T-helper 1 cell treated with Interleukin-12 subunit alpha and Interleukin-12 subunit beta and Interleukin-4 antibody, amounts not matched to agents 30 ng/mL and 1 ng/mL, for 36 hours (primary cell): ENCODE measurements around the gene CCRL2. TPM values are rescaled to one million over a fixed set of nuclear protein-coding genes. Genes with fewer than 3 reads are reported as not detected.
"Not testable (repeated sequence)": the region's sequence is repeated elsewhere in the genome, so short reads cannot be mapped to it uniquely, and the experiment has no call there.

Experiments
- intact Hi-C: fragments of 100-400 bp; cut with micrococcal nuclease; formaldehyde crosslinking; loops from one replicate; pipeline ENCODE4 v1.15.1; 2024
- total RNA-seq: library from RNA; stranded (reverse); gene quantifications from 2 replicates; pipeline ENCODE4 v1.2.3, GENCODE V29; 2022

The CCRL2 gene
- total RNA-seq, 1 donor from 2014 or later = 6.0 TPM

DNA sequence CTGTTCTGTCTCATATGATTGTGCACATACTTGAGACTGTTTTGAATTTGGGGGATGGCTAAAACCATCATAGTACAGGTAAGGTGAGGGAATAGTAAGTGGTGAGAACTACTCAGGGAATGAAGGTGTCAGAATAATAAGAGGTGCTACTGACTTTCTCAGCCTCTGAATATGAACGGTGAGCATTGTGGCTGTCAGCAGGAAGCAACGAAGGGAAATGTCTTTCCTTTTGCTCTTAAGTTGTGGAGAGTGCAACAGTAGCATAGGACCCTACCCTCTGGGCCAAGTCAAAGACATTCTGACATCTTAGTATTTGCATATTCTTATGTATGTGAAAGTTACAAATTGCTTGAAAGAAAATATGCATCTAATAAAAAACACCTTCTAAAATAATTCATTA lies 31.2 kb upstream of the CCRL2 start:
- intact Hi-C loops = loop anchor here (5.0 kb wide), 1 partner anchor 864 kb away; no protein-coding TSS in a partner anchor

DNA sequence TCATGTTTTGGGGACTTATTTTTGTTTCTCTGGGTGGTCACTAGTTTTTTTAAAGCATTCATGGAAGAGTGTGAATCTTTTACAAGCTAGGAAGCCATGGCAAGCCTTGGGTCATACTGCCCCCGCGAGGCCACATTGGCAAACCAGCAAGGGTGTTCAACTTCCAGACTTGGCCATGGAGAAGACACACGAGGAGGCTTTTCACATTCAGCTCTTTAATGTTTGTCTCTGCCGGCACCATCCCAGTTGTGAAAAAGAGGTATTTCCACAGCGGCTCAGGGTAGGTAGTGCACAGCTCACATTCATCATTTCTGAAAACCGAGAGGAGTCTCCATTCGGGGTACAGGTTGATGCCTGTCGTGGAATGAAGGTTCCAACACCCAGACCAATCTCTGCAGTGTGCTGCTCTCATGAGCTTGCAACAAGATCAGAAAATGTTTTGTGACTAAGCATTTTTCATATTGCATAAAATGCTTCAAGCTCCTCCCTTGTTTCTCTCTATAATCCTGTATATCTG lies 28.6 kb upstream of the CCRL2 start:
- intact Hi-C loops = loop anchor here (1.0 to 5.0 kb wide), 5 partner anchors 290 to 866 kb away; no protein-coding TSS in a partner anchor

DNA sequence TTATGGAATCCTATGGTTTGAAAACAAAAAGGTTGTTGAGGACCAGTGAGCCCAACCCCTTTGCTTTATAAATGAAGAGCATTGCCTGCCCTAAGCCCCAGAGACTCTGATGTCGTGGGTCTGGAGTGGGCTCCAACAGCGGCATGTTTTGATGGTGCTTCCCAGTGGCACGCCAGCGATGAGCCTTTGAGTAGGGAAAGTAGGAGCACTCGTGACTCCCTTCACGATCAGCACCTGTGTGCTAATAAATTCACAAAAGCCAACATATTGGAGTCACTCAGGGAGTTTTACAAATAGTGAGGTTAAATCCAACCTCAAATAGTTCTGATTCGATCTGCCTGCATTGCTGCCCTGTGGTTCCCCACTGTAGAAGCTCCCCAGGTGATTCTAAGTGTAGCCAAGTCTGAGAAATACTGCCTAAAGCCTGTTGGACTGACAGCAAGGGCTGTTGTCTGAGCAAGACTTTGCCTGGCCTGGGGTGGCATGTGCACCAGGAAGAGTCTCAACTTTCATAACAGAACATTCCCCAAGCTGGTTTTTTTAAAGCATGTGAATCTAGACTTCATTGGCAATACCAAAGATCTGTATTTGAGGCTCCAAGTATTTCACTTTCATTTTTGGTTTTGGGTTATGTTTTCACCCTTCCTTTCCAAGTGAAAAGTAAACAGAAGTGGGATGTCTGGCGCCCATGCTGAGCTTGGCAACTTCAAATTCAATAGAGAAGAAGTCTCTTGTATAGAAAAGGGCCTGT lies 26.4 kb upstream of the CCRL2 start:
- intact Hi-C loops = loop anchor here (1.0 kb wide), 2 partner anchors 8 to 61 kb away; no protein-coding TSS in a partner anchor

DNA sequence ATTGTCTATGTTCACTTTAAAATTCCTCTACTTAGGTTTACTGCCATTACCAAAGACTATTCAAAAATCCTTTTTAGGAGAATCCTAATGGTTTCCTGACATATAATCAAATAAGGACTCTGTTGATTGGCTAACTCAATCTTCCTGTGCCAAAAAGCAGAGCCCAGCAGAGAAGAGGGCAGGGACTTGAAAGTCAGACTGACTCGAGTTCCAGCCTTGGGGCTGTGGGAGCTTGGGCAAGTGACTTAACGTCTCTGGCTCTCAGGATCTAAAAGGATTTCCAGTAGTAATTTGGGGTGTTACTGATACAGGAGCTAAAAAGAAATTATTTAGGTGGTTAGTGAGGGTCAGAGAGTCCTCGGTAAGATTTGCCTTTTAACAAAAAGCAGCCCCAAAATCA lies 25.4 kb upstream of the CCRL2 start:
- intact Hi-C loops = loop anchor here (1.0 kb wide), 2 partner anchors 9 to 60 kb away; no protein-coding TSS in a partner anchor

DNA sequence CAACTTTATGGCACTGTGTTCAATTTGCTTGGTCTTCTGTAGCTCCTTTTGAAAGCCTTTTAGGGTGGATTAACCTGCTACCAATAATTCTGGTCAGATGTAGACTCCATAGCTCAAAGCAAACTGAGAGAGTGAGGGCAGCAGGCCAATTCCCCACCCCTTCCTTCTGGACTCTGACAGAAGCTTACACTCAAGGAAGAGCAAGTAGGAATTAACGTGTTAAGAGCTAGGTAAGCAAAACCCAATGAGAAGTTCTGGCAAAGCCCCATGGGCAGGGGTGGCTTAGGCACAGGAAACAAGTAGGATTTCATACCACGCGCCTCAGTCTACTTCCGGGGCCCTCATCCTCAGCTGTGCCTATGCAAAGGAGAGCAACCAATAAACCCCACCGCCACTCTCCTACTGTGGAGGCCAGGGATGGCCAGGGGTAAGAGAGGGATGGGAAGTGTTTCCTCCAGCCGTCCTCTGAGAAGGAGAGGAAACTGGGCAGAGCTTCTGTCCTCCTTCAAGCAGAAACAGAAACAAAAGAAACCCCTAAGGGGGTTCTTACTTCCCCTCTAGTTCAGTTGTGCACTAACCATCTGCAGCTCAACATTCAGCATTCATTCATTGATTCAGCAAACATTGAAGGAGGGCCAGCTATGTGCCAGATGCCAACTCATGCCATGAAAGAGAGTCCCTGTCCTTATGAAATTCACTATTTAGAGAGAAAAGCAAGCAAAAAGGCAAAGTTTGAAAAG lies 23.7 kb upstream of the CCRL2 start:
- intact Hi-C loops = no loop called here

DNA sequence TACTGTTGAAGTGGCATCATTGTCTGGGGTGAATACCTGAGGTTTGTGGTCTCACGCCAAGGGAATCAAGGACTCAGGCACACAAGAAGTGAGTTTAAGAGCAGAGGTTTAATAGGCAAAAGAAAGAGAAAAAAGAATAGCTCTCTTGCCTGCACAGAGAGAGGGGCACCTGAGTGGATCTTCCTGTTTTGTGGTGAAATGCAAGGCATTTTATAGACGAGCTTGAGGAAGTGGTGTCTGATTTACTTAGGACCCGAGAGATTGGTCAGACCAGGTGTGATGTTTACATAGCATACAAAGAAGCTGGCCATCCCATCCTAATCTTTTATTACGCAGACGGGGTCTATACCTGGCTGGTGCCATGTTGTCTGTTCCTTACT lies 23.1 kb upstream of the CCRL2 start:
- intact Hi-C loops = no loop called here

DNA sequence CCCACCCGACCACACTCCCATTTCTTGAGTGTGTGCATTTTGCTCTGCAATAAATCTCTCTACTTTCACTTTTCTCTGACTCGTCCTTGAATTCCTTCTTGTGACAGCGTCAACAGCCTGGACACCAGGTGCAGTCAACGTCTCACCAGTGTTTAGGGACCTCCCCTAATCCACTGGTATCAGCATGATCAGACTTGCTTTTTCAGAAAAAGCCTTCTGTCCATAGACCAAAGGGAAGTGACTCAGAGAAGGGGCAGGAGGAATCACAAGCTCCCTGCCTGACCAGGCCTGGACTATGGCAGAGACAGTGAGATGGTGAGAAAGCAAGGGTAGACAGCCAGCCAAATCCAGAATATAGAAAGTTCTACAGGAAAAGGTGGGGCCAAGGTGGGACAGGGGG lies 20.9 kb upstream of the CCRL2 start:
- intact Hi-C loops = no loop called here

DNA sequence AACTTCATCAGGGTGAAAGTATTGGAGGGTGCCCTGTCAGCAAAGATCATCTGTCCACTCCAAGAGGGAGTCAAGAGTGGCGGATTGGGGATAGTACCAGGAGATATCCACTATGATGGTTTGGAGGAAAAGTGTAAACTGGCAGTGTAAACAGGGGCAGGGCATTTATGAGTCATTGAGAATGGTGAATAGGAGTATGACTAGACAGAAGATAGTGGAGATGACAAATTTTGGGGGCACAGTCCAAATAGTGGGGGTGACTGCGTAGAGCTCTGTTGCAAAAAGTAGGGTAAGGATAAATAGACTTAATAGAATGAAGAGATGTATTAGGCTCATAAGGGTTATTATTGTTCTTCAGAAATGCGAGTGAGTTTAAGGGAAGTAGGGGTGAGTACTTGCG lies 18.2 kb upstream of the CCRL2 start:
- intact Hi-C loops = not testable (repeated sequence)

DNA sequence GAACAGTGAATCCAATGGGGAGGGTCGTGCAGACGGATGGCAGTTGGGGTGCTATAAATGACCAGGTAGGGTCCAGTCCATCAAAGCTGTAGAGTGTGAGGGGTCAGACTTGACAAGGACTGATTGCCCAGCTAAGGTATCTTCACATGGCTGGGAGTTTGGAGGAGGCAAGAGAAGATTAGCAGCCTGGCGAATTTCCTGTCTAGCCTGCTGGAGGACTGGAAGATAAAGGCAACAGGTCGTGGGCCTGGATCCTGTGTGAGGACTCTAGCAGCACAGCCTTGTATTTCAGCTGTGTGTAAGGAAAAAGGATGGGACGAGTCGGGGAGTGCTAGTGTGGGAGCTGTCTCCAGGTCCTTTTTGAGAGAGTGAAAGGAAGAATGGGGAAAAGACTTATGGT lies 17.8 kb upstream of the CCRL2 start:
- intact Hi-C loops = no loop called here

DNA sequence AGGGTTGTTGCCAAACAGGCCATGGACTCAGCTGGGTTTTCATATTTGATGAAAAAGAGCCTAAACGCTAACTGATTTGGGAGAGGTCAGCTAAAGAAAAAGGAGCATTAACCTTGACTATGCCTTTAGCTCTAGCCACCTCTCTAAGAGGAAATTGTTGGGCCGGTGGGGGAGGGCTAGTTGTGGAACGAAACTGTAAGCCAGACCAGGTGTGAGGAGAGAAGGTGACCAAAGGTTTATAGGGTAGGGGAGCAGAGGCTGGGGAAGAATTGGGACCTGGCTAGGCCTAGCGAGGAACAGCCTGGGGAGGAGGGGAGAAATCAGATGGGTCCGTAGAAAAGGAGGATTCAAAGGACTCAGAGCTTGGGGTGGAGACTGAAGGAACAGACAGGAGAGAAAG lies 15.5 kb upstream of the CCRL2 start:
- intact Hi-C loops = not testable (repeated sequence)

DNA sequence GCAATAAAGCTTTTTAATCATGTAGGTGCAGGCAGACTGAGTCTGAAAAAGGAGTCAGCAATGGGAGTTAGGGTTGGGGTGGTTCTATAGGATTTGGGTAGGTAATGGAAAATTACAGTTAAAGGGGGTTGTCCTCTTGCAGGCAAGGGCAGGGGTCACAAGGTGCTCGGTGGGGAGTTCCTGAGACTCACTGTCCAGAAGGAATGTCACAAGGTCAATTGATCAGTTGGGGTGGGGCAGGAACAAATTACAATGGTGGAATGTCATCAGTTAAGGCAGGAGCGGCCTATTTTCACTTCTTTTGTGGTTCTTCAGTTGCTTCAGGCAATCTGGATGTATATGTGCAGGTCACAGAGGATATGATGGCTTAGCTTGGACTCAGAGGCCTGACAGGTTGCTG lies 14.0 kb upstream of the CCRL2 start:
- intact Hi-C loops = no loop called here

DNA sequence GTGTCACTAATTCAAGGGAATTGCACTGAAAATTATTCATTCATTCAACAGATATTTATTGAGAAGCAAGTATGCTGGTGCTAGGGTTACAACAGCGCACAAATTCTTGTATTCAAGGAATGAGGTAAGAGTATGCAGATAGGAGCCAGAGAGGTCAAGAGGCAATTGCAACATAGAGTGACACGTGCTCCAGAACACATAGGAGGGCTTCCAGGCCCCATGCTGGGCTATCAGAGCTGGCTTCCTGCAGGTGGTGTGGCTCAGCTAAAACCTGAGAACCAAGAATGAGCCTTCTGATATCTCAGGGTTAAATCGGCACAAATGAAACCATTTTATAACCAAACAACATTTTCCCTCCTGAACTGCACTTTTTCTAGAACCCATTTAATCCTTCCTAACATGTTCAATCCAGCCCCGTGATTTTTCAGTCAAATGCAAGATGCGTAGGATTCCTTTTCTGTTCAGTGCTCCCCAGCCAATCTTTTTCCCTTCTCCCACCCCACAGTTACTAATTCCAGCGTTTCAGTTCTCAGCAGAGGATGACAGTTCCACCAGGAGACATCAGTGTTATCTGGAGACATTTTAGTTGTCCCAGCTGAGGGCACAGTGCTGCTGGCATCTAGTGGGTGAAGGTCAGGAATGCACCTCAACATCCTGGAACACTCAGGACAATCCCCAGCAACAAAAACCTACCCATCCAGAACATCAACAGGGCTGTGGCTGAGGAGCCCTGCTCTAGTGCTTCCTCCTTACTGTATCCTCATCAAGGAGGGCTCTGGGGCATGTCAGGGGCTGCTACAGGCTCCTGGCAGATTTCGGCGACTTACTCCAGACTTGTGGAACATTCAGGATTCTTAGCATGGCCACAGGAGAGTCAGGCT lies 13.3 kb upstream of the CCRL2 start:
- intact Hi-C loops = no loop called here

DNA sequence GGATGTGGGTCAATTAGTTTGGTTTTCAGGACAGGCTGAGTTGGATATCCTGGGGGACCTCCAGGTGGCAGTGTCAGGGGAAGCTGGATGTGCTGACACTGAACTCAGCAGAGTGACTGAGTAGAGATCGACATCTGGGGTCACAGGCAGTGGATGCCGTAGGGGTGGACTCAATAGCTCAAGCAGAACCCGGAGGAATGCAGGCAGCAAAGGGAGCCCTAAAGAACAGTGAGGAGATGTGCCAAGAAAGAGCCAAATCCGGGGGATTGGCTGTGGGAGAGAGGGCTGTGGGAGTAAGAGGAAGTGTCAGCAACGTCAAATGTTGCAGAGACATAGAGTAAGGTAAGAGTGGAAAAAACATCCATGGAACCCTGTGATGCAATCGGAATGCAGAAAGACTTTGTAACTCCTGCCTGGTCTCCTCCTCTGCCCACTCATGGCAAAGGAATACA lies 11.8 kb upstream of the CCRL2 start:
- intact Hi-C loops = no loop called here

DNA sequence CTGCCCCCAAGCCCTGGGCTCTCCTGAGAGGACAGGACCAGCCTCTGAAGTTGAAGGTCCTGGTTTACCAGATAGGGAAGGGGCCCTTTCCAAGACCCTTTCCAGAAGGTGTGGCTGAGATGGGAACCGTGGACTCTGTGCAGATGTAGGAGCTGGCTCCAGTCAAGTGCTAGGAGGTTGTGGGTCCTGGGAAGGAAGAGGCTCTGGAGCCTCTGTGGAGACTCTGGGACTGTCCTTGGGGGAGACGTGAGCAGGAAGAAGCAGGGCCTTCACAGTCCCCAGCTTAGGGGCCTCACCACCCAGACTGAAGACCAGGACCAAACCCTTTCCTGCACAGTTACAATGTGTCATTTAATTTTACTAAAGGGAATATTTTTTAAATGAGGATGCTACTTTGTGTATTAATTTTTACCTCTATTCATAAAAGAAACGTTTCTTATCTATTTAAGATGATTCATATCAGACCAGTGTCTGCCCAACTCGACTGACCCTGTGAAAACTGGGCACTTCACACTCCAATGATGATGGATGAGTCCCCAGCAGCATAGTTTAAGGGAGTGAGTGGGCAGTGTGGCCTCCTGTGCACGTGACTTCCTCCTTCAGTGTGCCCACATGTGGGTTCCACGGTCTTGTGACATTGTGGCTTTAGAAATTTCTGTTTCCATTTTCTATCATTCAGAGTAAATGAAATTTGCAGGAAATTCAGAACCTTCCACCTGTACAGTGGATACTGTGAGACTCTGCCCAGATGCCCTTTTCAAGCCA lies 11.1 kb upstream of the CCRL2 start:
- intact Hi-C loops = no loop called here

DNA sequence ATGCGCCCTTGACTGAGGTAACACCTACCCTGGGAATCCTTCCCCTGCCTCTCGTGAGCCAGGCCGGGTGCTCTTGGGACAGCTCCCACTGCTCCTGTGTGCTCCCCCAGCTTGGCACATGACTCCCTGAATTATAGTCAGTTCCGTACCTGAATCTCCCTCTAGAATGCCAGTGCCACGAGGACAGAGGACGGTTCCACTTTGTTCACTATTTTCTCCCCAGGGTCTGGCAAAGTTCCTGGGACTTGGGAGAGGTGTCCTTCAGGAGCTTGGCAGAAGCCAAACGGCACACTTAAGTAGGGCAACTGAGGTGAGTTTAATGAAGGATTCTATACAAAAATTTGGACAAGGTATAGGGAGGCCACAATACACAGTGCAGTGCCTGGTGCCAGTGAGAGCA lies 9.9 kb upstream of the CCRL2 start:
- intact Hi-C loops = no loop called here

DNA sequence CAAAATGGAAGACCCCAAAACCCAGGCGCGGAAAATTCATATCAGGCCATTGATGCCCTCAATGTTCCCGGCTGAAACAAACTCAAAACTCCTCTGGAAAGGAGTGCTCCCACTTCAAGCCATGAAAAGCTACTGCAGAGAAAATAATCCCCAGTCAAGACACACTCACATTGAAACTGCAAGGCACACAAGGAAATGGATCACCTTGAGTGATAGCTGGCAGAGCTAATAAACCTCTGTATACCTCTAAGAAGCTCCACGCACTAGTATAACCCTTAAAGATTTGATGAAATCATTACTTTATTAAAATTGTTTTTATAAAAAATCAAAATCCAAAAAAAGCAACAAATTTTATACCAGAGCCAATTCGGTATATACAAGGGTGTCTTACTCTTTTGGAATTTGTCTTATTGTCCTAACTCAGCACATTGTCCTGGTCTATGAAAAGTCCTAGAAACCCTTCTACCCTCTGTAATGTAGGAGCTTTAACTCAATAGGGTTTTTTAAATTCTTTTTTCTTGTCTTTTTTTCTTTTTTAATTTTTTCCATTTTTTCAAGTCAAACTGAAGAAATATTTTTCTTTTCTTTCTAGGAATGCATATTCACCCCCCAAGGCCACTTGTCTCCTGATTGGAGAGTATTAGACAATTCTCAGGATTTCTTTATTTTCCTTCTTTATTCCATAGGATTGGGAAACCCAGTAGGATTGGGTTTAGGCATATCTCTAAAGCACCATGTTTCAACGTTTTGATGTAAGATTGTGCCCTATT lies 8.7 kb upstream of the CCRL2 start:
- intact Hi-C loops = no loop called here

DNA sequence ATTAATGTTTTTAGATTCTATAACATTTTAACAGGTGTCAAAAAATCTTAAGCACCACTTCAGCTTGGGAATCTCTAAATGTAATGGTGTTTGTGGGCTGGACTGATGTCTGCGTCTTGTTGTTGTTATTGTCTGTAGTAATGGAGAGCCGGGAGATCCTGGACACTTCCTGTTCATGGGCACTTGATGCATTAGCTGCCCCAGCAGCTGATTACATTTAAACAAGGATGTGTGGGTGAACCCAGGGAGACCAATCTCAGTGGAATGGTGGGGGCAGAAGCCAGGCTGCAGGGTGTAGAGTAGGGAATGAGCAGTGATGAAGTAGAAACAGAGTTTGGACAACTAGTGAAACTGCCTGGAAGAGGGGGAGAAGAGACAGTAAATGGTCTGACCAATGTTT lies 8.0 kb upstream of the CCRL2 start:
- intact Hi-C loops = no loop called here

DNA sequence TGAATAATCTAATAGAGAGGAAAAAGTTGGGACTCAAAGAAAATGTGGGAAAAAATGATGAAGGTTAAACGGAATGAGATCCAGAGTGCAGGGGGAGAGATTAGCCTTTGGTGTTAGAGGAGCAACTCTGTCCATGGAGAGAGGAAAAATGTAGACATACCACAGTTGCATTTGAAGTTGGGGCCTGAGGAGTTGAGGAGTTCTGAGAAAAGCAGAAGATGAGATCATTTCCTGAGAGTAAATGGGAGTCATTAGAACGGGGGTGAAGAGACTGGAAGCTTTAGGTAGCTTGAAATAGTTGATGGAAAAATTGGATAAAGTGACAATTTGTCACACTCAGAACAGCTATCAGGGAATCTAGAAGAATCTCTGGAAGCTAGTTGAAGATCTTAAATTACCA lies 7.5 kb upstream of the CCRL2 start:
- intact Hi-C loops = no loop called here

DNA sequence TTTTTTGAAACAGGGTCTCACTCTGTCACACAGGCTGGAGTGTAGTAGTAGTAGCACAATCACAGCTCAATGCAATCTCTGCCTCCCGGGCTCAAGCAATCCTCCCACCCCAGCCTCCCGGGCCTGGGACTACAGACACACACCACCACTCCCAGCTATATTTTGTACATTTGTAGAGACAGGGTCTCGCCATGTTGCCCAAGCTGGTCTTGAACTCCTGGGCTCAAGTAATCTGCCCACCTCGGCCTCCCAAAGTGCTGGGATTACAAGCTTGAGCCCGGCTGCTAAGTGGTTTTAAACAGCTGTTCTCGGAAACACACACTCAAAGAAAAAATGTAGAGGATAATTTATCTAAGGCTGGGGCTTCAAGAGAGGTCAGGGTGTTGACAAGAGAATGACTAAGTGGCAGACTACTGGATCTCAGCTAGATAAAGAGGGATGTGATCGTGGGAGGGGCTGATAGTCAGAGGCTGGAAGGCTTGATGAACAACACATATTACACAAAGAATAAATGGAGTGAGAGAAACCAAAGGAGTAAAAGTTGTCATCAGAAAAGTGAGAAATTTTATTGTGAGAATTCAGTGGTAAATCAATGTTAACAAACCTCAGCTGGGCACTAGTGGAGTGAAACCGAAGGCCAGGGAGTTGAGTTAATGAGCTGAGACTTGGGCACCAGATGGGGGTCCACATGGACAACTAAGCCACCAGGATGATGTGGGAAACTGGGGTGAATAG lies 6.9 kb upstream of the CCRL2 start:
- intact Hi-C loops = no loop called here
